ENCODE measurements around the gene QRICH1.

DNA sequence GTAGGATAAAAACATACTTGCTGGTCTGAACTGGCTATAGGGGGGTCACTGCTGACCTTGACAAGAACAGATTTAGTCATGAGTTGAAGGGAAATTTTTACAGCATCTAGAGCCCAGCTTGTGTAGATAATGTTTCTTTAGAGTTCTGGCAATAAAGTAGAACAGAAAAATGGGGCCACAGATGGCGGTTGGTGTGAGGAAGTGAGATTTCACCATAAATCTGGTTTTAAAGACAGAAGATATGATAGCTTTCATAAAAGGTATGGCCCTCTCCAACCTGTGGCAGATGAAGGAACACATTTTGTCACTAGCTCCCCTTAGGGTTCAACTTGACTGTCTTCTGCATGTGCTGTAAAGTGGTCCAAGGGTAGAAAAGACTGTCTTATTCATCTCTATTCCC lies 40.3 kb downstream of the QRICH1 start:
- TF ChIP-seq, protein P1, sequence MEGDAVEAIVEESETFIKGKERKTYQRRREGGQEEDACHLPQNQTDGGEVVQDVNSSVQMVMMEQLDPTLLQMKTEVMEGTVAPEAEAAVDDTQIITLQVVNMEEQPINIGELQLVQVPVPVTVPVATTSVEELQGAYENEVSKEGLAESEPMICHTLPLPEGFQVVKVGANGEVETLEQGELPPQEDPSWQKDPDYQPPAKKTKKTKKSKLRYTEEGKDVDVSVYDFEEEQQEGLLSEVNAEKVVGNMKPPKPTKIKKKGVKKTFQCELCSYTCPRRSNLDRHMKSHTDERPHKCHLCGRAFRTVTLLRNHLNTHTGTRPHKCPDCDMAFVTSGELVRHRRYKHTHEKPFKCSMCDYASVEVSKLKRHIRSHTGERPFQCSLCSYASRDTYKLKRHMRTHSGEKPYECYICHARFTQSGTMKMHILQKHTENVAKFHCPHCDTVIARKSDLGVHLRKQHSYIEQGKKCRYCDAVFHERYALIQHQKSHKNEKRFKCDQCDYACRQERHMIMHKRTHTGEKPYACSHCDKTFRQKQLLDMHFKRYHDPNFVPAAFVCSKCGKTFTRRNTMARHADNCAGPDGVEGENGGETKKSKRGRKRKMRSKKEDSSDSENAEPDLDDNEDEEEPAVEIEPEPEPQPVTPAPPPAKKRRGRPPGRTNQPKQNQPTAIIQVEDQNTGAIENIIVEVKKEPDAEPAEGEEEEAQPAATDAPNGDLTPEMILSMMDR (IDR thresholded peaks at IDR 0.05): no peak
- TF ChIP-seq POLR2AphosphoS5 (IDR thresholded peaks at IDR 0.05): no peak

Data from suprapubic skin (tissue), 3 donors.